H1 (cell line): ENCODE results near the gene UMODL1. TPM values are rescaled to one million over a fixed set of nuclear protein-coding genes. Genes with fewer than 3 reads are reported as not detected.

Source experiments
- CHD1 ChIP-seq: IDR thresholded peaks from 2 replicates; pipeline ENCODE4 v1.6.1; 2012; ENCODE audit warnings: low read depth, low read length, improper control_type of control experiment
- EGR1 ChIP-seq: IDR thresholded peaks from 2 replicates; pipeline ENCODE4 v1.6.1; 2011; ENCODE audit warnings: low read depth, low read length, borderline replicate concordance
- HDAC2 ChIP-seq, 2 experiments: fragments of 300-600 bp in 1 of 2; sonication (generic) in 1 of 2; IDR thresholded peaks; 2 replicates each; pipeline ENCODE4 v1.6.1; 2011 to 2012; ENCODE audit warnings: low read depth in 2 of 2, low read length in 2 of 2, mild to moderate bottlenecking in 2 of 2, moderate library complexity in 2 of 2, borderline replicate concordance in 1 of 2, inconsistent platforms in 1 of 2
- RXRA ChIP-seq: IDR thresholded peaks from 2 replicates; pipeline ENCODE4 v1.6.1; 2011; ENCODE audit warnings: low read depth, mild to moderate bottlenecking, low read length, moderate library complexity; ENCODE audit not compliant: insufficient read depth
- TBP ChIP-seq: IDR thresholded peaks from 2 replicates; pipeline ENCODE4 v1.6.1; 2011; ENCODE audit warnings: low read depth, low read length, improper control_type of control experiment
- polyA plus RNA-seq, 7 experiments: library from polyadenylated mRNA; depleted of rRNA in 3 of 7; stranded (reverse) in 5 of 7; unstranded in 2 of 7; fragments of >200 nt in 5 of 7; fragments of 200-250 nt in 2 of 7; gene quantifications; 1 replicate in 5 of 7; 2 replicates in 1 of 7; 4 replicates in 1 of 7; pipeline versions ENCODE4 v1.2.1 to v1.2.3, GENCODE V29; 2011 to 2013; ENCODE audit warnings: missing spikeins in 2 of 7, mixed read lengths in 2 of 7
- total RNA-seq: library from RNA; stranded (reverse); fragmentation: NEBNext Ultra II Directional; extraction: Animal tissue kit (Norgen Biotek cat#: 25700); gene quantifications from 2 replicates; pipeline ENCODE4 v1.2.1, GENCODE V29; 2021
- TF ChIP-seq, protein P1 (sequence below): IDR thresholded peaks from 2 replicates; pipeline ENCODE4 v1.6.1; 2012; ENCODE audit warnings: inconsistent platforms

Gene UMODL1
- total and polyA plus RNA-seq, 2 of the 8 experiments (the other 6 are each of a cell fraction or from before 2014, with no cell fraction given): not detected

DNA sequence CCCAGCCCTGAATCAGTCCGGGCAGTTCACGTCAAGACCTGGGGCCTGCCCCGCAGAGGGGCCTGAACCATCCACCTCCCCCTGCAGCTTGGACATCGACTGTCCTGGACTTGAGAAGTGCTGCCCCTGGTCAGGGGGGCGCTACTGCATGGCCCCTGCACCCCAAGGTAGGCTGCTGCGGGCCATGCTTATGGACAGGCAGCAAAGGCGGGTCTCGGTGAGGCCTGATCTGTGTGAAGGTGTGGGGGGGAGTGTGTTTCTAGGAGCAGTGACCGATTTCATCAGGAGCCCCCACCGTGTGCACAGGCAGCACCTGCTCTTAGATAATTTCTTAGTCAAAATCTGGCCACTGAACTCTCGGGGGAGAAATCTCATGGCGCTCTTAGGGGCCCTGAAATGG is 13.0 kb downstream of the UMODL1 start (continued):
- TF ChIP-seq, protein P1, sequence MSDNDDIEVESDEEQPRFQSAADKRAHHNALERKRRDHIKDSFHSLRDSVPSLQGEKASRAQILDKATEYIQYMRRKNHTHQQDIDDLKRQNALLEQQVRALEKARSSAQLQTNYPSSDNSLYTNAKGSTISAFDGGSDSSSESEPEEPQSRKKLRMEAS: no peak
- TF ChIP-seq EGR1: no peak
- TF ChIP-seq TBP: no peak
- no peak for TF ChIP-seq CHD1
- TF ChIP-seq RXRA: no peak
- TF ChIP-seq HDAC2 (IDR thresholded peaks at IDR 0.05; ENCODE audit: borderline replicate concordance in 1 of 2, low read depth in 2 of 2, low read length in 2 of 2): no peak
